H1 (cell line): Measurements from ENCODE around the gene BASP1. TPM values are rescaled to one million over a fixed set of nuclear protein-coding genes. Genes with fewer than 3 reads are reported as not detected.

Source experiments
- CHD1 ChIP-seq: IDR thresholded peaks from 2 replicates; pipeline ENCODE4 v1.6.1; 2012; ENCODE audit warnings: low read depth, low read length, improper control_type of control experiment
- RAD21 ChIP-seq, 2 experiments: IDR thresholded peaks in 1 of 2; conservative IDR thresholded peaks in 1 of 2; 2 replicates each; pipeline ENCODE4 v1.6.1; 2011; ENCODE audit warnings: low read depth in 2 of 2, low read length in 2 of 2, improper control_type of control experiment in 1 of 2, inconsistent platforms in 1 of 2, mild to moderate bottlenecking in 1 of 2, moderate library complexity in 1 of 2
- polyA plus RNA-seq, 7 experiments: library from polyadenylated mRNA; depleted of rRNA in 3 of 7; stranded (reverse) in 5 of 7; unstranded in 2 of 7; fragments of >200 nt in 5 of 7; fragments of 200-250 nt in 2 of 7; gene quantifications; 1 replicate in 5 of 7; 2 replicates in 1 of 7; 4 replicates in 1 of 7; pipeline versions ENCODE4 v1.2.1 to v1.2.3, GENCODE V29; 2011 to 2013; ENCODE audit warnings: missing spikeins in 2 of 7, mixed read lengths in 2 of 7
- total RNA-seq: library from RNA; stranded (reverse); fragmentation: NEBNext Ultra II Directional; extraction: Animal tissue kit (Norgen Biotek cat#: 25700); gene quantifications from 2 replicates; pipeline ENCODE4 v1.2.1, GENCODE V29; 2021

Gene BASP1
- total and polyA plus RNA-seq, 2 of the 8 experiments (the other 6 are each of a cell fraction or from before 2014, with no cell fraction given) = 95.2 to 104 TPM

GRCh38 chr5:17183831-17184230, 33.6 kb upstream of the BASP1 start (continued):
- TF ChIP-seq RAD21 (IDR thresholded peaks at IDR 0.05 in 1 of 2, conservative IDR thresholded peaks at IDR 0.05 in 1 of 2; ENCODE audit: low read depth in 2 of 2, low read length in 2 of 2) (no peak), CHD1 (no peak)
